ENCODE results near the gene TXLNG.

The TXLNG gene

GRCh38 chrX:16785247-16786138 is 773 bp upstream of the TXLNG start:
- H3K9me3 ChIP-seq (ENCODE audit: control insufficient read depth, low read length): no peaks in the 10 kb centered on the region
- no peaks in the 10 kb centered on the region for H3K36me3 ChIP-seq (ENCODE audit: control insufficient read depth, insufficient read depth, low read length)
- no peaks in the 10 kb centered on the region for H3K27me3 ChIP-seq (ENCODE audit: control insufficient read depth, insufficient read depth, low read length)
- no peak overlapping the region for H3K27ac ChIP-seq
- H3K4me1 ChIP-seq: no peaks in the 10 kb centered on the region
- no peaks in the 10 kb centered on the region for H3K79me2 ChIP-seq
- peak overlapping the region; percentile 74 for H3K4me3 ChIP-seq (ENCODE audit: low read depth, low read length)
- H3K4me2 ChIP-seq (ENCODE audit: low read length): peak overlapping the region; percentile 71
- H3K9ac ChIP-seq: no peak overlapping the region
- H2AFZ ChIP-seq: peak overlapping the region; percentile 81
- no peak for TF ChIP-seq CTCF (IDR thresholded peaks at IDR 0.05)

GRCh38 chrX:16786791-16787735 is 797 bp downstream of the TXLNG start:
- TF ChIP-seq CTCF (IDR thresholded peaks at IDR 0.05): no peak
- peak overlapping the region; percentile 74 for H3K4me3 ChIP-seq (ENCODE audit: low read depth, low read length)
- H2AFZ ChIP-seq: peak overlapping the region; percentile 69
- H3K4me1 ChIP-seq: no peaks in the 10 kb centered on the region
- peaks cover 5% of the 10 kb centered on the region for H3K79me2 ChIP-seq
- H3K4me2 ChIP-seq (ENCODE audit: low read length): peak overlapping the region; percentile 66
- no peaks in the 10 kb centered on the region for H3K27me3 ChIP-seq (ENCODE audit: control insufficient read depth, insufficient read depth, low read length)
- H3K9me3 ChIP-seq (ENCODE audit: control insufficient read depth, low read length): no peaks in the 10 kb centered on the region
- H3K27ac ChIP-seq: peak overlapping the region; percentile 75
- no peaks in the 10 kb centered on the region for H3K36me3 ChIP-seq (ENCODE audit: control insufficient read depth, insufficient read depth, low read length)
- H3K9ac ChIP-seq: no peak overlapping the region

GRCh38 chrX:16788477-16788876 is 2.2 kb downstream of the TXLNG start:
- Histone ChIP-seq H3K27ac (no peak overlapping the region), H3K4me3 (ENCODE audit: low read depth, low read length) (no peak overlapping the region), H3K4me2 (ENCODE audit: low read length) (no peak overlapping the region), H3K9me3 (ENCODE audit: control insufficient read depth, low read length) (no peaks in the 10 kb centered on the region), H3K9ac (no peak overlapping the region), H3K79me2 (peaks cover 9% of the 10 kb centered on the region), H3K4me1 (no peaks in the 10 kb centered on the region), H3K36me3 (ENCODE audit: control insufficient read depth, insufficient read depth, low read length) (no peaks in the 10 kb centered on the region), H2AFZ (no peak overlapping the region), H3K27me3 (ENCODE audit: control insufficient read depth, insufficient read depth, low read length) (no peaks in the 10 kb centered on the region)
- no peak for TF ChIP-seq CTCF (IDR thresholded peaks at IDR 0.05)

- Histone ChIP-seq H3K4me3 (ENCODE audit: low read depth, low read length) (no peak overlapping the region), H2AFZ (no peak overlapping the region), H3K79me2 (peaks cover 6% of the 10 kb centered on the region), H3K9ac (no peak overlapping the region), H3K27me3 (ENCODE audit: control insufficient read depth, insufficient read depth, low read length) (no peaks in the 10 kb centered on the region), H3K36me3 (ENCODE audit: control insufficient read depth, insufficient read depth, low read length) (no peaks in the 10 kb centered on the region), H3K9me3 (ENCODE audit: control insufficient read depth, low read length) (no peaks in the 10 kb centered on the region), H3K4me2 (ENCODE audit: low read length) (no peak overlapping the region), H3K4me1 (no peaks in the 10 kb centered on the region), H3K27ac (no peak overlapping the region)
- TF ChIP-seq CTCF (IDR thresholded peaks at IDR 0.05): no peak
These were observed 10.0 kb downstream of the TXLNG start for GRCh38 chrX:16796298-16796697.

All from parathyroid adenoma (tissue), 2 donors.